HG02571 (cell line): ENCODE measurements around the gene PPFIBP2.

Experiments
- ATAC-seq: cut with Tn5 transposase; IDR thresholded peaks from one replicate; pipeline ENCODE4 v1.9.1; 2021; ENCODE audit warnings: mild to moderate bottlenecking, moderate library complexity; ENCODE audit not compliant: unreplicated experiment

Gene PPFIBP2

GRCh38 chr11:7621090-7621489, 107.3 kb downstream of the PPFIBP2 start:
- ATAC-seq = no peak

DNA sequence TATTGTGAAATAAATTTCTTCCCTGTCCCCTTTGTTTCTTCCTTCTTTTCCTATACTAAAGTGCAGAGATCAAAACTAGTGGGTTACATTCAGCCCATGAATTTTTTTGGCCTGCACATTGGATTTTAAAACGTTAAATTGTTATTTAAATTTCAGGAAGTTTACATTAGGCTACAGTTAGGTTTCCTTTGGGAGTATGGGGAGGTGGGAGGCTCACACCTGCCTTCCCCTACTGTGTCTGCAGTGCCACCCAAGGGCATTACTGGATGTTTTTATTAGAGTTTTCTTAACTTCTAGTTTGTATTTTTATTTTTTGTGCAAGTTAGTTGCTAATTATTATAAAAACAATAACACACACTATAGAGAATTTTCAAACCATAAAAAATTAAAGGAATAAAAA, 107.8 kb downstream of the PPFIBP2 start:
- ATAC-seq = no peak

- no peak for ATAC-seq
Measured at GRCh38 chr11:7622721-7623120, 108.9 kb downstream of the PPFIBP2 start.

- ATAC-seq = no peak
Measured at GRCh38 chr11:7628660-7629059, 114.9 kb downstream of the PPFIBP2 start.

GRCh38 chr11:7630002-7630401, 116.2 kb downstream of the PPFIBP2 start:
- no peak for ATAC-seq

GRCh38 chr11:7632211-7632610, 118.4 kb downstream of the PPFIBP2 start:
- ATAC-seq = no peak

DNA sequence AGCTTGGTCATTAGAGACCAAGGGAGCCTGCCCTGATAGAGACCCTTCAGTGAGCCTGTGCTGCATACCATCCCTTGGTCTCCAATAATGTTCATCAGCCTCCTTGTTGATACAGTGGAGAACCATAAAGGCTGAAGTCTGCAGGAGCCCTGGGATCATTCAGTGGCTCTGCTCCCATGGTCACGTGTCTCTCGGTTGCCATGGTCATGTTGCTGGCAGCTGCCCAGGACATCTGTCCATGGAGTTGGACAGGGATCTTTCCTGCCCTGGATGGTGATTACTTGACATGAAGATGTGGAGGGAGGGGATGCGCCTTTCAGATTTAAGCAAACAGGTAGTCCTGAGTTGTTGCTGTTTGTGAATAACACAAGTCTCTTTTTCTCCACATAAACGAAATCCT, 121.3 kb downstream of the PPFIBP2 start:
- no peak for ATAC-seq

- no peak for ATAC-seq
Measured at GRCh38 chr11:7635708-7636107, 121.9 kb downstream of the PPFIBP2 start.

- no peak for ATAC-seq
Measured at GRCh38 chr11:7636350-7636749, 122.6 kb downstream of the PPFIBP2 start.

GRCh38 chr11:7637447-7638157, 123.8 kb downstream of the PPFIBP2 start:
- ATAC-seq = no peak

DNA sequence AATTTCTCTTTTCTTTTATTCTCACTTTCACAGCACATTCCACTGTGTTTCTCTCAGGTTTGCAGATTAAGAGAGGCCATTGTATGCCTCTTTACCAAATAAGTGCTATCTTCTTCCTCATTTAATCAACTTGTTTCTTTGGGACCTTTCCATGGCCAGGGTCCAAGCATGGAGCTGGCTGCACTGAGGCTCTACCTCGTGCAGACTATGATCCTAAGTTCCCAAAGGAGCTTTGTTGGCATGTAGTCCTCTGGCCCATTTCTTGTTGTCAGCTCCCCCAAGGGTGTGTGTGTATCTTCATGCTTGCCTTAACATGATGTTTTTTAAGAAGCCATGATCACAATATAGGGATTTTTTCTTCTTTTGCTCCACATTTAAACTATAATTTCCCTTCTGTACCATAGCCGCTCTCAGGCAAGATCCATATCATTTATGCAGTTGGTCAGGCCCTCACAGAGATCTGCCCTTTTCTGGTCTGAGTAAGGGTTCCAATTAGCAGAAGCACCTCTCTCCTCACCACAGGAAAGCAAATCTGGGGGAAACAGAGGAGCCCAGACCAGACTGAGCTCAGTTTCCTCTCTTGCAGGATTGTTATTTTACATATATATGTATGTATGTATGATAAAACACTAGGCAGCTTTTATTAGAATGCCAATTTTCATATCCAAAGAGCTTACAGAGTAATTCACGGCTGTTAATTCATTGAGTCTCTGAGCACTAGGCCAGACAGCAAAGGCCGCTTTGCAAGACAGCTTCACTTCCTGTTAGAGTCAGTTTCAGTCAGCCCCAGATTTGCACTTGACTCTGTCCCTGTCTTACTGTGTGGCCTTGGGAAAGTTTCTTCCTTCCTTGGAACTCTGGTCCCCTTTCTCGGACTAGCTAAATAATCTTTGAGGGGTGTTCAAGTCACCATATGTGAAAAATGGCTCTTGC, 125.2 kb downstream of the PPFIBP2 start:
- no peak for ATAC-seq

GRCh38 chr11:7639643-7640025, 125.8 kb downstream of the PPFIBP2 start:
- no peak for ATAC-seq

- no peak for ATAC-seq
Measured at GRCh38 chr11:7640816-7641215, 127.0 kb downstream of the PPFIBP2 start.

DNA sequence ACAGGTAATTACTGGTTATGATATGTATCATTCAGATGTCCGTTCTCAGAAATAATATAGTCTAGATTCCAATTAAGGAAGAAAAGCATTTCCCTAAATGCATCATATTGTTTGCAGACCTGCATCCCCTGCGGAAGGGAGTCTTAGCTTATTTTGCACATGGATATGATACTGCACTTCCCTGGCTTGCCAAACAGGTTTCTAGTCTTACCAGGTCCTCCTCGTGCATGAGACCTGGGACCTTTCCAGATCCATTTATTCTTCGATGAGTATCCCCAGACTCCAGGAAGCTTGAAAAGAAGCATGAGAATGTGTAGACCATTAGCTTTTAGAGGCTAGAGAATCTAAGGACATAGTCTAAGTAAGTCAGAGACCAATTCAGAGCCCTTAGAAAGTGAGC, 128.9 kb downstream of the PPFIBP2 start:
- ATAC-seq = no peak

GRCh38 chr11:7643314-7643713, 129.5 kb downstream of the PPFIBP2 start:
- ATAC-seq = no peak

GRCh38 chr11:7645206-7645605, 131.4 kb downstream of the PPFIBP2 start:
- no peak for ATAC-seq

DNA sequence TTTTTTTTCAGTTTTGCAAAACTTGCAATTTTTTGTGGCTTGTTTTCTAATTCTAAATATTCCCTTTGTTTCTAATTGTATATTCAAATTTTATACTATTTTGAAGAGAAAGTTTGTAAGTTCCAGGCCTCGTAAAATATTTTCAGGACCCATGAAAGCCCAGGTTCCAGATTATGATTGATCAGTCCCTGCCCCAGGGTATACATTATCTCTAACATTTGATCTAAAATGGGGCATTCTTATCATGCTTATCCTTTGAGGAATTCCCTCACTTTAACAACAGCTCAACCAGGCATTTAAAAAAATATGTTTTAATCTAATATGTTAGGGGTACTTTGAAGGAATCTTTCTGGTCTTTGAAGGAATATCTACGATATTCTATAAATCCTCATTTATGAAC, 133.1 kb downstream of the PPFIBP2 start:
- no peak for ATAC-seq

DNA sequence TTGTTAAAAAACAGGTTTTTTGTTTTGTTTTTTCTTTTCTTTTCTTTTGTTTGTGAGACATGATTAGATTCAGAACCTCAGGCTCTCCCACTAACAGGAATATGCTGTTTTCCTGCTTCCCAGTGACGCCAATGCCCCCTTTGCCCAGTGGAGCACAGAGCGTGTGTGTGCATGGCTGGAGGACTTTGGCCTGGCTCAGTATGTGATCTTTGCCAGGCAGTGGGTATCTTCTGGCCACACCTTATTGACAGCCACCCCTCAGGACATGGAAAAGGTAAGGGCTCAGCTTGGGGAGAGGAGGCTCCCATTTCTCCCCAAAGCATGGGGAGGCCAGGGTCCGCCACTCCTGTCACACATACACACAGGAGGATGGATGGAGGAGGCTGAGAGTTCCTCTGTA, 134.5 kb downstream of the PPFIBP2 start:
- ATAC-seq = no peak

DNA sequence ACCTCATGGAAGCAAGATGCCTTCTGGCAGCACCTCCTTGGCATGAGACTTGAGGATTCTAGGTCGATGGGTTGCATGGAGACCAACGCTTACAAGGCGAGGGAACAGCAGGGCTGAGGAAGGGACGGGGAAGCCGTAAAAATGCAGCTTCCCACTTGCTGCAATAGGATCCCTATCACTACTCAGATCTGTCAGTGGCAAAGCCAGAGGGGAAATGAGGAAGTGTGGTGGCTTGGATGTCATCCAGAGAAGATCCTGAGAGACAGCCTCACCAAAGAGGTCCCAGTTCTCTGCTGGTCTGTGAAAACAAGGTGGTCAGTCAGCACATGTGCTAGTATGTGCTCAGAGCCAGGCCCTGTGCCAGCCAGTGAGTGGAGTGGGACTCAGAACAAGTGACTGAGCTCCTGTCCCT, 137.3 kb downstream of the PPFIBP2 start:
- no peak for ATAC-seq

DNA sequence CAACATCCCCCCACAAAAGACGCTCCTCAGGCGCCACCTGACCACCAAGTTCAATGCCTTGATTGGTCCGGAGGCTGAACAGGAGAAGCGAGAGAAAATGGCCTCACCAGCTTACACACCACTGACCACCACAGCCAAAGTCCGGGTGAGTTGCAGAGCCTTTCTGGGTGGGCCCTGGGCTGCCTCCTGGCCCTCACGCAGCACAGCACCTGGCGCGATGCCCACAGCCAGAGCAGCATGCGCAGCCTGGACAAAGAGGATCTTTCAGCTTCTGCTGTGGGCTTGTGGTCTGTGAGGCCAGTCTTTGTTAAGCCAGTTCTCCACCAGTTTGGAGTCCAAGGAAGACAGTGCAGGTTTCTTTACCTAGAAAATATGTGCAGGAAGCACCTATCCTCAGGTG, 137.9 kb downstream of the PPFIBP2 start:
- ATAC-seq = no peak

GRCh38 chr11:7654195-7654705, 140.5 kb downstream of the PPFIBP2 start:
- no peak for ATAC-seq
